PFSK-1 (cell line): ENCODE data around the gene HERC3.

Source experiments
- FOXP2 ChIP-seq: optimal IDR thresholded peaks from 2 replicates; pipeline ENCODE3; 2011; ENCODE audit warnings: borderline replicate concordance, control low read depth, inconsistent platforms; ENCODE audit not compliant: insufficient read depth; ENCODE audit errors: extremely low read length, extremely low read depth
- POLR2AphosphoS5 ChIP-seq: IDR thresholded peaks from 2 replicates; pipeline ENCODE4 v1.6.1; 2012; ENCODE audit warnings: low read depth, mild to moderate bottlenecking, control low read depth, low read length, moderate library complexity
- REST ChIP-seq, 2 experiments: IDR thresholded peaks; 2 replicates each; pipeline versions ENCODE4 v1.6.1 to v1.8.0; 2011 to 2012; ENCODE audit warnings: low read depth in 2 of 2, low read length in 2 of 2, control low read depth in 1 of 2, inconsistent platforms in 1 of 2, mild to moderate bottlenecking in 1 of 2, moderate library complexity in 1 of 2; ENCODE audit not compliant: insufficient read depth in 1 of 2
- SIN3A ChIP-seq: IDR thresholded peaks from 2 replicates; pipeline ENCODE4 v1.6.1; 2012; ENCODE audit warnings: mild to moderate bottlenecking, low read length, moderate library complexity, borderline replicate concordance; ENCODE audit not compliant: insufficient read depth
- TAF1 ChIP-seq: IDR thresholded peaks from 2 replicates; pipeline ENCODE4 v1.6.1; 2012; ENCODE audit warnings: low read length, control low read depth, borderline replicate concordance; ENCODE audit not compliant: insufficient read depth

Gene HERC3

GRCh38 chr4:88583631-88584470 is 8.4 kb upstream of the HERC3 start:
- no peak for TF ChIP-seq REST (IDR thresholded peaks at IDR 0.05; ENCODE audit: insufficient read depth in 1 of 2, low read depth in 2 of 2, low read length in 2 of 2)
- TF ChIP-seq SIN3A = no peak
- no peak for TF ChIP-seq FOXP2
- TF ChIP-seq POLR2AphosphoS5 = no peak
- TF ChIP-seq TAF1 = no peak

- TF ChIP-seq TAF1 (no peak), SIN3A (no peak), REST (IDR thresholded peaks at IDR 0.05; ENCODE audit: insufficient read depth in 1 of 2, low read depth in 2 of 2, low read length in 2 of 2) (no peak)
Measured at GRCh38 chr4:88584471-88584900, 7.8 kb upstream of the HERC3 start.

GRCh38 chr4:88585917-88586316 is 6.4 kb upstream of the HERC3 start:
- TF ChIP-seq FOXP2 (no peak), POLR2AphosphoS5 (no peak), SIN3A (no peak), TAF1 (no peak), REST (IDR thresholded peaks at IDR 0.05; ENCODE audit: insufficient read depth in 1 of 2, low read depth in 2 of 2, low read length in 2 of 2) (no peak)

GRCh38 chr4:88587306-88587705 is 5.0 kb upstream of the HERC3 start:
- TF ChIP-seq TAF1 = no peak
- no peak for TF ChIP-seq REST (IDR thresholded peaks at IDR 0.05; ENCODE audit: insufficient read depth in 1 of 2, low read depth in 2 of 2, low read length in 2 of 2)
- TF ChIP-seq SIN3A = no peak
- TF ChIP-seq FOXP2 = no peak
- TF ChIP-seq POLR2AphosphoS5 = no peak
